GM19193 (cell line): ENCODE data around the gene DNM3.

ENCODE experiments used
- POLR2A ChIP-seq: IDR thresholded peaks from 4 replicates; pipeline ENCODE4 v1.6.1; 2011; ENCODE audit not compliant: insufficient read depth, insufficient read length; ENCODE audit errors: extremely low read depth

Gene DNM3

GRCh38 chr1:172380441-172381244 is 539.3 kb downstream of the DNM3 start:
- no peak for TF ChIP-seq POLR2A

- TF ChIP-seq POLR2A: no peak
Observed at GRCh38 chr1:172381946-172382345, 540.6 kb downstream of the DNM3 start.

DNA sequence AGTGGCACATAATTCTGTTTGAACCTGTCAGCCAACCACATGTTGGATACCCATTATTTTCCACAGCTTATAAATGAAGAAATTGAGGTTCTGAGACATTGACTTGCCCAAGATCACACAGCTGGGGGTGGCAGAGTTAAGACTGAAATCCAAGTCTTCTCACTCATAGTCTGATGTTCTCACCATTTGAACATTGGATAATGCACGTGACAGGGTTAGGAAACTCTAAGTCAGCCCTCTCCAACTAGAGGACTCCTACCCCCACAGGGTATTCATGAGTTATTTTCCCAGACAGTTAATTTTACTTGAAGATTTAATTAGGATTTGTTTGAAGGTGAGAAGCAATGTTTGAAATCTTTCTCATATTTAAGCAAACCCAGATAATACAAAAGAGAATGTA is 541.1 kb downstream of the DNM3 start:
- TF ChIP-seq POLR2A: no peak

GRCh38 chr1:172382990-172383389 is 541.7 kb downstream of the DNM3 start:
- no peak for TF ChIP-seq POLR2A

DNA sequence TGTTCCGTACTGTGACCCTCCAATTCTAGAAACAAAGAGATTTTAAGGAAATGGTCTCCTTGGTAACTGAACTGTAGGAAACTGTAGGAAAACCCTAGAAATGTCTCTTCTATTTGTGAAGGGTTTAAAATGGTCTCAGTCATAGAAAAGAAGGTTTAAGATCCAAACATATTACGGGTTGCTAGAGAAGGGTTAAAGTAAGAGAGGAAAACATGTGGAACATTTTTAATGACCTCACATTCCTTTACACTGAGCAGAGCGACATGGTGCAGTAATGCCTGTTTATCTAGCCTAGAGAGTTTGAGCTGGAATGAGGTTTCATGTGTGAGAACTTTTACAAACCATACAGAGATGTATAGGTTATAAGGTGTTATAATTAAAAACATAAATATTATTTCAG is 542.2 kb downstream of the DNM3 start:
- TF ChIP-seq POLR2A: no peak

GRCh38 chr1:172384656-172385055 is 543.4 kb downstream of the DNM3 start:
- TF ChIP-seq POLR2A: no peak

DNA sequence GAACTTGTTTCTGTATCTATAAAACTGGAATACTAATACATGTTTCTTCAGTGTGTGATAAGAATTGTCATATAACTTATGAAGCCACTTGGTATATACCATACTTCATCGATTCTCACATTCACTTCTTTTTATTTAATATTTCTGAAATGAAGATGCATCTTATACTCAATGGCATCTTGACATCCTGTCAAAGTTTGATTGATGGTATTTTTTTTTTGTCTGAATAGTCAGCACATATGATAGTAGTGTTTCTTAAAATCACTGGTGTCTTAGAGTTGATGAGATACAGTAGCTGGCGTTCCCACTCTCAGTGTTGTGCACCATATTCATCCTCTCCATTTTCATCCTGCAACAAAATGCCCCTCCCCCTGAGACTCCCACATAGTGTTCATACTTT is 544.7 kb downstream of the DNM3 start:
- TF ChIP-seq POLR2A: no peak

DNA sequence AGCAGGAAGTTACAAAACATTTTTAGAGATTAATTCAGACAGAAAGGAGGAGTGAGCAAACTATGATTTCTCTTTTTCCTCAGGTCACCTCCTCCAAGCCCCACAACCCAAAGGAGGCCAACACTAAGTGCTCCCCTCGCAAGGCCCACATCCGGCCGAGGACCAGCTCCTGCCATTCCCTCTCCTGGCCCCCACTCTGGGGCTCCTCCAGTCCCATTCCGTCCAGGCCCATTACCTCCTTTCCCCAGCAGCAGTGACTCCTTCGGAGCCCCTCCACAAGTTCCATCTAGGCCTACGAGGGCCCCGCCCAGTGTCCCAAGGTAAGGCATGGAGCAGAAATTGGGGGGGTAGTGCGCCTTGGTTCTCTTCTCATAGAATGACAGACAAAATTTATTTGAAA is 547.2 kb downstream of the DNM3 start:
- TF ChIP-seq POLR2A: no peak

DNA sequence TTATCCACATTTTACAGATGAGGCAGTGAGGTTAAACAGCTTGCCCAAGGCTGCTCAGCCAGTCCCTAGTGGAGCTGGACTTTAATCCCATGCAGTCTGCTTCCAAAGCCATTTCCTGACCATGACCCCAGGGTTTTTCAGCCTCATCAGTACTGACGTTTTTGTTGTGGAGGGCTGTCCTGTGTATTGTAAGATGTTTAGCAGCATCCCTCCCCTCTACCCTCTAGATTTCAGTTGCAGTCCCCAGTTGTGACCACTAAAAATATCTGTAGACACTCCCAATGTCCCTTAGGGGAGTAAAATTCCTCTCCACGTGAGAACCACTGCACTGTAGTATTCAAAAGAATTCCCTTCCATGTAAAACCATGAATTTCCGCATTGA is 549.0 kb downstream of the DNM3 start:
- no peak for TF ChIP-seq POLR2A

DNA sequence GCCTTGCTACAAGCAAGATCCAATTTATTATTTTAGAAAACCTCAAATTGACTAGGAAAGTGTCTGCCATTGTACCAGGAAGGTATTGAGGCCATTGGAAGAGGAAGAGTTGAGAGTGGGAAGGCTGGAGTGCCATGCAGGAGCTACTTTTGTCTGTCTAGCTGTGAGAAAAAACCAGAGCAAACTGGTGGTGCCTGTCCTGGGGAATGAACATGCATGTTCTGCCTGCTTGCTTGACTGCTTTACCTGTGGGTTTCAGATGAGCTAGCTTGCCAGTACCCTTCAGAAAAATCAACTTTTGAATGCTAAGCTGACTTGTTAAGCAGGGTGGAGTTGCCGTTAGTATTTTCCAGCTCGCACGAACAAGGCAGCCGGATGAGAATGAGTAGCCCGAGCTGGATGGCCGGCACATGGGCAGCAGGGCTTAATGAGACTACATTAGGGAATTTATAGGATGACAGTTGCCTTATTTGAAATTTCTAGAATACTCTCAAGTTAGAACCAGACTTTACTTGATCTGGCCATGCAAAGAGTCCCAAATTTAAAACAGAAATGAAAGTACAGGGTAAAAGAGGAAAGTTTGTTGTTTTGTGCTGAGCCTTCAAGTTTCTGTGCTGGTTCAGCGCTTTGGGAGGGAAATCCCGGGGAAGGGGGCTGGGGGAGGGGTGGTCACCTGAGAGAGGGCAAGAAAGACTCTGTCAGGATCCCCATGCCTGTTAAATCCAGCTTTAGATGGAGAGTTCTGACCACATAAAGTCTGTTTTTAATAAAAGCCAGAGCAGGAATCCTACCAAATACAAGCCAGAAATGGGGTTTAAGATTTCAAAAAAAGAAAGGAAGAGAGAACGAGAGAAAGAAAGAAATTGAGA is 549.6 kb downstream of the DNM3 start:
- TF ChIP-seq POLR2A: no peak

- no peak for TF ChIP-seq POLR2A
Observed at GRCh38 chr1:172391976-172392375, 550.7 kb downstream of the DNM3 start.

GRCh38 chr1:172393354-172393753 is 552.1 kb downstream of the DNM3 start:
- TF ChIP-seq POLR2A: no peak

GRCh38 chr1:172394141-172394751 is 552.9 kb downstream of the DNM3 start:
- TF ChIP-seq POLR2A: no peak

DNA sequence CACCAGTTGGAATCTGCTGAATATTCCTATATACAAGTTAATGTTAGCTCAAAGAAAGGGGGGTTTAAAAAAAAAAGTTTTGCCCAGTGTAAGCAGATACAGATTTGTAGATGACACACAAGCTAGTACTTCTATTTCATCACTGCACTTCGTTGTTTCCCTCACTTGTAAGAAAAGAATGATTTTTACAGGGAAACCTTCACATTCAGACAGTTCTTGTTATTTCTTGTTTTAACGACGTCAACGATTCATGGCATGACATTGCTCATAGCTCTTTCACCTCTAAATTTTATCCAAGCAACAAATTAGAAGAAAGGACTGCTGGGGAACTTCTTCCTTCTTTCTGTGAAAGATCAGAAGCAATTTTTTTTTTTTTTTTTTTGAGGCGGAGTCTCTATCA is 553.5 kb downstream of the DNM3 start:
- no peak for TF ChIP-seq POLR2A

- TF ChIP-seq POLR2A: no peak
Observed at GRCh38 chr1:172395576-172395975, 554.3 kb downstream of the DNM3 start.
